WI38 (cell line): ENCODE results near the gene CYTH4.

Experiments used
- H3K4me3 ChIP-seq: 2 replicates; pipeline ENCODE4 v1.5.1; 2011; ENCODE audit warnings: low read depth, mild to moderate bottlenecking, control low read depth, low read length
- TF ChIP-seq, protein P1 (sequence below): IDR thresholded peaks from 2 replicates; pipeline ENCODE4 v1.5.1; 2012; ENCODE audit warnings: low read depth, mild to moderate bottlenecking, control low read depth, low read length

The CYTH4 gene

GRCh38 chr22:37334859-37335805 is 52.8 kb downstream of the CYTH4 start:
- H3K4me3 ChIP-seq = peak overlapping the region; percentile 29
- TF ChIP-seq, protein P1, sequence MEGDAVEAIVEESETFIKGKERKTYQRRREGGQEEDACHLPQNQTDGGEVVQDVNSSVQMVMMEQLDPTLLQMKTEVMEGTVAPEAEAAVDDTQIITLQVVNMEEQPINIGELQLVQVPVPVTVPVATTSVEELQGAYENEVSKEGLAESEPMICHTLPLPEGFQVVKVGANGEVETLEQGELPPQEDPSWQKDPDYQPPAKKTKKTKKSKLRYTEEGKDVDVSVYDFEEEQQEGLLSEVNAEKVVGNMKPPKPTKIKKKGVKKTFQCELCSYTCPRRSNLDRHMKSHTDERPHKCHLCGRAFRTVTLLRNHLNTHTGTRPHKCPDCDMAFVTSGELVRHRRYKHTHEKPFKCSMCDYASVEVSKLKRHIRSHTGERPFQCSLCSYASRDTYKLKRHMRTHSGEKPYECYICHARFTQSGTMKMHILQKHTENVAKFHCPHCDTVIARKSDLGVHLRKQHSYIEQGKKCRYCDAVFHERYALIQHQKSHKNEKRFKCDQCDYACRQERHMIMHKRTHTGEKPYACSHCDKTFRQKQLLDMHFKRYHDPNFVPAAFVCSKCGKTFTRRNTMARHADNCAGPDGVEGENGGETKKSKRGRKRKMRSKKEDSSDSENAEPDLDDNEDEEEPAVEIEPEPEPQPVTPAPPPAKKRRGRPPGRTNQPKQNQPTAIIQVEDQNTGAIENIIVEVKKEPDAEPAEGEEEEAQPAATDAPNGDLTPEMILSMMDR = no peak

DNA sequence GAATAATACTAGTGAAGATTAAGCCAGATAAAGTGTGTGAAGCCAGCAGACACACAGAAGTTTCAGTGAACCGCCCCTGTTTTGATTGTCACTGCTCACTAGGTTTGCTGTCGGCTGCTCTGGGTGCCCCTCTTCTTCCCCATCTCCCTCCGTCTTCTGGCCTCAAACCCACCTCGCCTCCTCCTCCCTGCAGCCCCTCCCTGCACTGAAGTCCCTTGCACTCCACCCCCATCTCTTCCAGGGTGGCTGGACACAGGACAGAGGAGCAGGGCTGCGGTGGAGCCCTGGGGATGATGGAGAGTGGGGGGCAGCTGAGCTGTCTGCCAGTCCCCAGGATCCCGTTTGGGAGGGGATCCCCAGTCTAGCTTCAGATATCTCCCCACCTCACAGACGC is 53.5 kb downstream of the CYTH4 start:
- H3K4me3 ChIP-seq = no peak overlapping the region
- TF ChIP-seq, protein P1 = no peak

- TF ChIP-seq, protein P1 = no peak
Observed at GRCh38 chr22:37336579-37336978, 54.3 kb downstream of the CYTH4 start.

DNA sequence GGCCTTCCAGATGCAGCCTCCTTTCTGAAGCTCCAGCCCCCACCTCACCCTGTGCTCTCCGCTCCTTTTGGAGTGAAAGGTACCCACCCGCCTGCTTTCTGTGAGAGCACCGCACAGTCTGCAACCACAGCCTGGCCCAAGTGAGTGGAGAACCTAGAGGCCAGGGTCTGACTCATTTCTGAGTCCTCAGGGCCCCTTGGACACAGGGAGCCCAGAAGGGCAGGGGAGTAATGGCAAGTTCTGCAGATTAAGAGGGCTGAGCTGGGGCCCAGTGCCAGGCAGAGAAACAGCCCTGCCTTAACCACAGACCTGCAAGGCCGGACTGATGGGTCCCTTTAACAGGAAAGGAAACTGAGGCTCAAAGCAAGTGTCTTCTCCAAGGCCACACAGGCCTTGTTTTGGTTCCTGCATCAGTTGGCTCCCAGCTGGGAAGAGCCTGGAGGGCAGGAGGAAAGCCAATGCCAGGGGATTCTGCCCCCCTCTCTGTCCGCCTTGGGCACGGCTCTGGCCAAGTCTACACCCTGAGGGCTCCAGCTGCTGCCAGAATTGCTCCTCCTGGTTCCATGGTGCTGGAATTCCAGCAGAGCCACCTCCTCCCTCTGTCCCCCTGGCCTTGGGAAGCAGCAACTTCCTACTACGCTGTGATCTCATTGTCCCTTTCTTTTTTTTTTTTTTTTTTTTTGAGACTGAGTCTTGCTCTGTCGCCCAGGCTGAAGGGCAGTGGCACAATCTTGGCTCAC is 55.1 kb downstream of the CYTH4 start:
- H3K4me3 ChIP-seq = no peak overlapping the region

More at GRCh38 chr22:37336579-37336978, 54.3 kb downstream of the CYTH4 start:
- H3K4me3 ChIP-seq = no peak overlapping the region

GRCh38 chr22:37338539-37339246 is 56.4 kb downstream of the CYTH4 start:
- H3K4me3 ChIP-seq = no peak overlapping the region
- TF ChIP-seq, protein P1 = no peak

More for the DNA sequence above, 55.1 kb downstream of the CYTH4 start:
- TF ChIP-seq, protein P1 = no peak

DNA sequence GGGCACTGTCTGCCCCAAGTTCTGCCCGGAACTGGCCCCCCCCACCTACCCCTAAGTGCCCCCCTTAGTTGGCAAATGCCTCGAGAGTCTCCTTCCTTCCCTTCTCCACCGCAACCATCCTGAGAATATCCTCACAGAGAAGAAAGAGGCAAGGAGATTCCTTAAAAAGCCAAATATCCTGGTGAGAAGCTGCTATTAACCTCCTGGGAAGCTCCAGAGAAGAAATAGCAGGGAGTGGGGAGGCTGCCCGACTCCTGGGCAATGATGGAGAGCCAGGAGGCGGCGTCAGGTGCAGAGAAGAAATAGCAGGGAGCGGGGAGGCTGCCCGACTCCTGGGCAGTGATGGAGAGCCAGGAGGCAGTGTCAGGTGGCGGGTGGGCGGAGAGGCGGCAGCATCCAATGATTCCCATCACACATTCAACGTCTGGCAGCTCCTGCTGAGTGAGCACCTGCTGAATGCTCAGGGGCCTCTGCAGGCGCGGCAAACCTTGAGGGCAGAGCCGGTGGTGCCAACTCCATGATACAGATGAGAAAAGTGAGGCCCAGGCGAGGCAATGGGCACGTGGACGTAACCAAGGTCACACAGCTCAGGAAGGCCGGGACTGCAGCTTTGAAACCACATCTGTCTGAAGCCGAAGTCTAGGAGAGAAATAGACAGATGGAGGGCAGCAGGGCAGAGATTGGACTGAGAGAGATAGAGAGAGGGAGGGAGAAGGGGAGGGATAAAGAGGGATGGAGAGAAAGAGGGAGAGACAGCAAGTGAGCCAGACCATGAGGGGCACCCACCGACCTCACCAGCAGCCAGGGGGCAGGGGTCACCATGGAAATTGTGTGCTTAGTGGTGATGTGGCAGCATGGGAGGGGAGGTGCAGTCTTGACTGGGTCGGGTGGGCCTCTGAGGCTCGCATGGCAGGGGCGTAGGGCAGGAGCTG is 58.3 kb downstream of the CYTH4 start:
- H3K4me3 ChIP-seq = no peak overlapping the region
- TF ChIP-seq, protein P1 = no peak
